Measurements from ENCODE around the gene LRMDA.

Gene LRMDA

DNA sequence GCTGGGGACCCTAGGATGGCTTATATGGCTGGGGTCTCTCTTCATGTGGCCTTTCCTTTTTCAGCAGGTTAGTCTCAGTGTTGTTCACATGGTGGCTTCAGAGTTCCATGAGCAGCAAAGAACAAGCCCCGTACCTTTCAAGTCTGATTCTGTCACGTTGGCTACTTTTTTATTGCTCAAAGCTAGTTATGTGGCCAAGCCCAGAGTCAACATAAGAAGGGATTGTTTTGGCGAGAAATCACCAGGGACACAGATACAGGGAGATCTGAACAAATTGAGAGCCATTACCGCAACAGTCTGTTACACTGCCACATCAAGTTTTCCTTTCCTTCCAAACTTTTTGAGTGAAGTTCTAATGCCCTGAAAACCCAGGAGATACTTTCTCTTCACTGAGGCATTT is 770.5 kb downstream of the LRMDA start:
- no peak for DNase-seq

DNA sequence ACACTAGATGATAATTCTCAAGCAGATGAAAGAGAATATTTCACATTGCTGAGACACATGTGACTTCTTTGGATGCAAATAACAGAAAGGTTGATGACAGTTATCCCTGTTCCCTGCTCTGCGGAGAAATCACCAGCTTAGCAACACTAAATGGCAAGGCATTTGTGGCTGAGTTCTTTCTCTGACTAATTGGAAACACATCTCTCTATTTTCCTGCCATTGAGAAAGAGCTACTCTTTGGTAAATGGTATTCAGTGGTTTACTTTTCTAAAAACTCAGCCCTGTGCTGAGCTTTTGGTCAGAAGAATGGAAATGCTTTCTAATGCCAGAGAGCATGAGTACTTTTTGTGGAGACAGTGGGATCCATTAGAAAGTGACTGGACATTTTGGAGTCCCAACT is 771.4 kb downstream of the LRMDA start:
- no peak for DNase-seq

DNA sequence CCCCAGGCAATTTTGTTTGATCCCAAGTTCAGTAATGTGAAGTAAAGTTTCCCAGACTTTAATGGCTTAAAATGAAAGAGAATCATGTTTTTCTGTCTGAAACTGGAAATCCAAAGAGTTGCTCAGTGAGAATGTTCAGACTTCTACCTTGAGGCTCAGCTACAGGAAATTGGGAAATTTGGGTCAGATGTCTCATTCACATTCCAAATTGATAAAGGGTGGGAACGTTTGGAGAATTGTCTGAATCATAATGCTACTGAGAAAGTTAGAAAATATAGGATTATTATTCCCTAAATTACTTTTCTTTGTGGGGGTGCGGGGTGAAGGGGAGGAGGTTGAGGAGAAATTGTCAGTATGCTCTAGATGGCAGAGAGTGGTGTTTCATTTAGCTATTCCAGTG is 773.9 kb downstream of the LRMDA start:
- DNase-seq: no peak

DNA sequence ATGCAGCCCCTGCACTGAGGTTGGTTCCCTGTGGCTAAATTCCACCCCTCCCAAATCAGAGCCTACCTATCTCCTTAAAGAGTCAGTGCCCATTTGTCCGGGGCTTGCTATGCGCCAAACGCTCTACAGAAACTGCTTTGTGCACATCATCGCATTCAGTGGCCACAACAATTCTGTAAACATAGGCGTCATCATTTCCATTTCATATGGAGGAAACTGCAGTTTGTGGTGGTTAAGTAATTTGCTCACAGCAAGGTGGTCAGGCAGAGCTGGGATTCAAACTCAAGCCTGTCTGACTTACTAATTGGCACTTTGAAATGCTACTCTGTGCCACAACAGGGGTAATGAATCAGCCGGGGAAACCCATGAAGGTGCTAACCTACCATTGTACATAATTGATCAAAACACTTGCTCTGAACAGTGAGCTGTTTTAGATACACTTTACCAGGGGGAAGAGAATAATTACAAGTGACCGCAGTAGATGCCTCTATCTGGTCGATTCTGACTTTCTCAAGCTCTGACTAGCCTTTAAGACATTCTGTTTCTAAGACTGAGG is 775.5 kb downstream of the LRMDA start:
- no peak for DNase-seq

DNA sequence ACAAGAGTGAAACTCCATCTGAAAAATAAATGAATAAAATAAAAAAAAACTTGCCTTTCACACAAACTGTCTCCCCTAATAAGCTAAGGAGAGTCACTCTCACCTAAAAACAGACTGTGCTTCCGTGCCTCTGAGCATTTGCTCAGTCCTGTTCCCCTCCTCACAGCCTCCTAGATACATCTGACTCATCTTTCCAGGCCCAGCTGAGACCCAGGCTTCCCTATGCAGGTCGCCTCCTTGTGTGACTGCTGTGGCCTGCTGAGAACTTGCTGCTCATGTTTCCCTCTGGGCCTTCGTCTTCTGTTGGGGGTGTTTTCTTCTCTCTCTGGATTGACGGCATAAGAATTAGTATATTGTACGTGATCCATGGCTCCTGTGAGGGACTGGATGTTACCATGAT is 777.7 kb downstream of the LRMDA start:
- no peak for DNase-seq

DNA sequence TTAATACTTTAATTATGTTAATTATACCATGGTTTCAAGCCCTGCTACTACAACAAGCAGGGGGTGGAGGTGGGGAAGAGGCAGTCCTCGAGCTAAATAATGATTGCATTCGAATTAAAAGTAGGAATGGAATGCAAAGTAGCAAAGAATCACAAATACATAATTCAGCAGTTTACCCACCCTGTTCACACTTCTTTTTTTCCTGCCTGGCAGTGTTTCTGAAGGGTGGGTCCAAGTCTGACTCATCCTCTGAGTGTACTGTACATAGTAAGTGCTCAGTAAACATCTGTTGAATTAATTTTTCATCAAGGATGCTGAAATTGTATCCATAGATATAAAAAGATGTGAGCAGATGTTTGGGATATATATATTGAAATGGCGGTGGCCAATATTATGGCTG is 778.8 kb downstream of the LRMDA start:
- DNase-seq: no peak

DNA sequence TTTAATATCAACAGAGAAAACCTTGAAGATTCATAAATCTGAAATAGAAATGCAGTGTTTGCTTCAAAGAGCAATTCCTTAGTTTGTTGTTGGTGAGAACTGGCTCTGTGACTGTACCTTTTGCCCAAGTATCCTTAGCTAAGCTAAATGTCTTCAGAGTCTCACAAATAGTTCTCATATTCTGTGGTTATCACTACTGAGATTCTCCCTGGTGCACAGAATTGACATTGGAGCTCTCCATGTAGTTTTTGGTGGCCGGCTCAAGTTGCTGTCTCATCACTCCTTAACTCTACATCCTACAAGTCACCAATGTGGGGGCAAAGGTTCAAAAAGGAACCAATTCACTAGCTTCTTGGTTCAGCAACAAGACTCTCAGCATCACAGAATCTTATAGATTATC is 780.3 kb downstream of the LRMDA start:
- DNase-seq: no peak

DNA sequence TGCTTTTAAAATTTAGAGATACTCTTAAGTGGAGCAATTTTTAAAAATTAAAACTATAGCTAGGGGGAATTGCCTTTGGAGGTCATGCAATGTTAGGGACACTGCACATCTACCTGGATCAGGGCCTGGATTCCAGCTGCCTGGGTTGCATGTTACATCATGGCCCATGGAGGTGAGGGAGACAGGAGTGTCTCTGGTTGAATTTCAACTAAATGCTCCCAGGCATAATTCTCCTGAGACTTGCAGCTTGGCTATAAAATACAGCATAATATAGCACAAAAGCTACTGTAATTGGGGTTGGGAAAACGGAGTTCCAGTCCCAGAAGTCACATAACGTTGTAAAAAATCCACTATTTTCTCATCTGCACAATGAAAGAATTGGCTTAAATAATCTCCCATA is 782.5 kb downstream of the LRMDA start:
- DNase-seq: no peak

DNA sequence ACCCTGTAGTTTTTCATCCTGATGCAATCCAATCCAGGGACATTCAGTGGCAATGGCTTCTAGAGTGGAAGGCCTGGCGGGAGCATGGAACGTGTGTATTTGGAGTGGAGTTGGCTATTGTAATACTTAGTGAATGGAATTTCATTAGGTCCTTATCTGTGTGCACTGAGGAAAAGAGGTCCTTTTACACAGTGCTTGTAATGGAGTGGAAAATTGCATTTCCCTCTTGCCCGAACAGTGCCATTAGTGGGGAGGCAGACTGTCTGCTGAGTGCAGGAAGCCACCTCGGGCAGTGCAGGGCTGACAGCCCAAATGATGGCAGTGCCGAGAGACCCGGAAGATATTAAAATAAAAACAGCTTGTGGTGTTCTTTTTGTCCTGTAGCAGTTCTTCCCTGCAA is 786.6 kb downstream of the LRMDA start:
- DNase-seq: no peak

DNA sequence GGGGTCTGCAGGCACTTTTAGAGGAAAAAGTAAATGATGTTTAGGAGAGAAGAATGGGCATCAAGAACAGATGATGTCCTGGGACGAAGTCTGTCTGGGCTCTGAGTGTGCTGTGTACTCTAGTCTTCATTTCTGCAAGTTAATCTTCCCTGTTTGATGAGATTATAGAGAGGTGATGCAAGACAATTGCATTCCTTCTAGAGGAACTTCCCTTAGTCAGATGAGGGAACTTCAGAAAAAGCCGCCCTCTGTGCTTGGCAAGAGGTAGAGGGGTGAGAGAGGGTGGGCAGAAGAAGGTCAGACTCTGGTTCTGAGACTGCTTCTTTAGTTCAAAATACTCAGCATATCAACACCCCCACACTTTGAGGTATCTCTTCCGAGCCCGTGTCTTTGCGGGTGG is 797.9 kb downstream of the LRMDA start:
- no peak for DNase-seq

DNA sequence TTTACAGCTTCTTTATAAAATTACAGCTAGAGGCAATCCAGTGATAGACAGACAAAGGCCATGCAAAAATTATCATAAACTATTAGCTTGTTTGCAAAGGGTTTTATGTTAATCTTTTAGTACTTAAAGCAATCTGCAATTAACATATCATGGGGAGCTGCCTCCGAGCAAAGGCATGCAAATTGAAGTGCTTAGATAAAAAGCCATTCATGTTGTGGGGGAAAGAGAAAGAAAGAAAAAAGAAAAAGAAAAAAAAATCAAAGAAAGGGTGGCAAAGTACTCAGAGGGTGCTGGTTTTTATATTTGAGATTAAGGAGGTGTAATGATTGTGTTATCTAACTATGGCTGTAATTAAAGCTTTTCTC is 799.5 kb downstream of the LRMDA start:
- DNase-seq: no peak

DNA sequence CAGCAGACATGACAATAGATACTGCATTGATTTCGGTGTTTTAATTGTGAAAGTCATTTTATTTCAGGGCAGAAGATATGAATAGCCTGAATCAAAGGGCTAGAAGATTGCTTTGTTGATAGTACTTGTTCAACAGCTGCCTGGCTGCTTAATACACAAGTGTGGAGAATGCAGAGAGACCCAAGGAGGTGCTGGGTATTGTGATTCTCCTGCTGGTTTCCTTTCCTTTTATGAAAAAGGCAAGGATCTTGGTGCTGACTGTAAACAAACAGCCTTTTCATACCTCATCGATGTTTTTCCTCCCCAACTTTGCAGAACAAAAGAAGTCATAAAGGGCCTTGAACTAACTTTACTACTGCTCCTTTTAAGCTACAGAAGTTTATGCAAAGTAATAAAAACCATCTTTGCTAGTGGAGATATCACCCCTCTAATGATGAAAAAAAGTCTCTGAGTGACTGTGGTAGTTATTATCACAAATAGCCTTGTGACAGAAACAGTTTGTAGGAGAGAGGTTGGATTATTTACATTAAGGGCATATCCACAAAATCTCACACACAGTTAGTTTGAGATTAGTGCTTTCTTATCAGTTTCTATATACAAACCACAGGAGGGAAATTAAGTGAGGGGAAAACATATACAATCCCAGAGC is 800.0 kb downstream of the LRMDA start:
- DNase-seq: no peak

DNA sequence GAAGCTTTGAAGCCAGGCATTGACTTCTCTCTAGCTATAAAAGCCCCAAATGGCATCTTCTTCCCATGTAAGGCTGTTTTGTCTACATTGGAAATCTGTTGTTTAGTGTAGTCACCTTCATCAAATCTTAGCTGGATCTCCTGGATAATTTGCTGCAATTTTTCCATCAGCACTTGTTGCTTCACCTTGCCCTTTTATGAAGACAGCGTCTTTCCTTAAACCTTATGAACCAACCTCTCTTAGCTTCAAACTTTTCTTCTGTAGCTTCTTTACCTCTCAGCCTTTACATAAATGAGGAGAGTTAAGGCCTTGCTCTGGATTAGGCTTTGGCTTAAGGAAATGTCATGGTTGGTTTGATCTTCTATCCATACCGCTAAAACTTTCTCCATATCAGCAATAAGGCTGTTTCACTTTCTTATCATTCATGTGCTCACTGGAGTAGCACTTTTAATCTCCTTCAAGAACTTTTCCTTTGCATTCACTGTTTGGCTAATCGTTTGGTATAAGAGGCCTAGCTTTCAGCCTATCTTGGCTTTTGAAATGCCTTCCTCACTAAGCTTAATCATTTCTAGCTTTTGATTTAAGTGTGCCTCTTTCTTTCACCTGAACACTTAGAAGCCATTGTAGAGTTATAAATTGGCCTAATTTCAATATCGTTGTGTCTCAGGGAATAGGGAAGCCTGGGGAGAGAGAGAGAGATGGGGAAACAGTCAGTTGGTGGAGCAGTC is 803.2 kb downstream of the LRMDA start:
- no peak for DNase-seq

DNA sequence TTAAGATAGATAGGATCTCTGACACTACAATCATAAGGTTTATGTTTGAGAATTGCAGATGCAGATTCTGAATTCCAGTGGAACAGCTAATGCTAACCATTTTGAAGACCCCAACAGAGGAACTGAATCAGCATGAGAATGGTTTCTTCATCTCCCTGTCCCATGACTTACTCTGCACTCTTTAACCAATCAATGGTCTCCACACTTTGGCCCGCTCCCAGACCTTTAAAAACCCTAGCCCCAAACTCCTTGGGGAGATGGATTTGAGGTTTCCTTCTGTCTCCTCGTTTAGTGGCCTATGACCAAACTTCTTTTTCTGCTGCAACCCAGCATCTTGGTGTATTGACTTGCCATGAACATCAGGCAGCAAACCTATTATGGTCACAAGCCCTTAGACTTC is 804.9 kb downstream of the LRMDA start:
- no peak for DNase-seq

DNA sequence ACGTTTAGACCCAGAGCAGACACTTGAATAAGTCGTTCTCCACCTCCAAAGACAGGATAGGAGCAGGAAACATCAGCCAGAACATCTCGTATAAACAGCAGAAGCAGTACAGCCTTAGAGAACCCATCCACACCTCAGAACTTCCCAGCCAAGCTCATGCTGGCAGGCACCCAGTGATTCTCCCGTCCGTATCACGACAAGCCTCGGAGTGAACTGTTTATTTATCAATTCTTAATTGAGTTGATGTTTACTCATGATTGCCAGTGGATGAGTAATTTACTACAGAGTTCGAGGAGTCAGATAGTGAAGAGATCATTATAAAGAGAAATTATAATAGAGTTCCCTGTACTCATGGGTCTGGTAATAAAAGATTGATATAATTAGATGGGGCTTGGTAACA is 811.5 kb downstream of the LRMDA start:
- DNase-seq: no peak

DNA sequence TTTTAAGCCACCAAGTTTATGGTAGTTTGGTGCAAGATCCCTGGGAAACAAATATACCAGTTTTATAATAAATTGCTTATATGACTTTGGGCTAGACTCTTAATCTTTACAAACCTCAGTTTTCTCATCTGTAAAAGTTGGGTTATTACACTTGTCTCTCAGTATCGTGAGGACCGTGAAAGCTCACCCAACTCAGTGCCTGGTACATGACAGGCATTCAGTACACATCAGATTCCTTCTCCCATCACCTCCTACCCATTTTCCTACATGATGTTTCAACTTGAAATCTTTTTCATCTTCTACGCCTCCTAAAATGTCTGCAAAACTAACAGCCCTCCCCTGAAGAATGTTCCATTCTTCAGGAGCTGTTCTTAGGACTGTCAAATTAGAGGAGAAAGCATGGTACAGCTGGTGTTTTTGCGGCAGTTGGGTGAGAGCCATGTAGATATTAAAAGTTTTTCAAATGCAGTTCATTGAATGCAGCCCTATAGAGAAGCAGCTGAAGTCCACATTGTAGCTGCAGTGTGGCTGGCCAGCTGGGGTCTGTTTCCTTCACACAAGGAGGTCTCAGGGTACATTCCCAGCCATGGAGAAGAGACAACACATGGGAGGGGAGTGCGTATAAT is 812.8 kb downstream of the LRMDA start:
- DNase-seq: no peak

DNA sequence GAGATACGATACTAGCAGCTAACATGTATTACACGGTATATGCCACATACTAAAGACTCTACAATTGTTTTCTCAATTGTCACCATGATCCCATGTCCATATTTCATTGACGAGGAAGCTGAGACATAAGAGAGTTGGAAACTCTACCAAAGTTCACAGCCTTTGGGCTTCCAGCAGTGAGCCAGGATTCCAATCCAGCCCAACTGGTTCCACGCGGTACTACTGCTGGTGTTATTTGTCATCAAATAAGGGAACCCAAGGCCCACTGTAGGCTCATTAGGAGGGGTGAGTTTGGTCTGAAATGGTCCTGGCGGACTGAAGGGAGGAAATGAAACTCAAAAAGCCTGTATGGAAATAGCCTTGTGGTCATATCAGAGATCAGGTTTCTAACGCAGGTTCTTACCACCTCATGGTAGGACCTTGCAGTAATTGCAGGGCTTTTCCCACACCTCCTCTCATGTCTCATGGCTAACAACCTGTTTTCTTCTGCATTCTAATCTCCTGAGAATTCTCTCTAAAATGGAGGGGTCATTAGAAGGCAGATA is 814.6 kb downstream of the LRMDA start:
- no peak for DNase-seq

DNA sequence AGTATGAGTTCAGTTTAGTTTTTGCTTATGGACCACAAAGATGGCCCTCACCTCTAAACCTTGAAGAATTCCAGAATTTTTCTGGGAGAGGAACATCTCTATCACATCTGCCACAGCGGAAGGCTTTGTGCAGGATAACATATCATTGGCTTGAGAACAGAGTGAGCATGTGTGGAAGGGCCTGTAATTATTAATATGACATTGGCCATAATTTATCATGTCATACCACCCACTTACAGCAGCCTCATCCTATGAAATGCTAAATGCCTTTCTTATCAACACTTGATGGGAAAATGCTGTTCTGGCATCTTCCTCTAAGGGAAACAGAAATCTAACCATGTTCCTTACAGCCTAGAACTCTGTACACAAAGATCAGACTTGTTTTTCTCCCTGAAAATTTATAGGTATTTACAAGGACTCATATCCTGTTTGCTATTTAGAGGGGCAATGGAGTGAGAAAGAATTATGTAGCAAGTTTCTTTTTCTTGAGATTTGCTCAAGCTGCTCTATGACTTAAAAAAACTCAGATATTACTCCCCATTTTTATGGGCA is 817.3 kb downstream of the LRMDA start:
- no peak for DNase-seq

DNA sequence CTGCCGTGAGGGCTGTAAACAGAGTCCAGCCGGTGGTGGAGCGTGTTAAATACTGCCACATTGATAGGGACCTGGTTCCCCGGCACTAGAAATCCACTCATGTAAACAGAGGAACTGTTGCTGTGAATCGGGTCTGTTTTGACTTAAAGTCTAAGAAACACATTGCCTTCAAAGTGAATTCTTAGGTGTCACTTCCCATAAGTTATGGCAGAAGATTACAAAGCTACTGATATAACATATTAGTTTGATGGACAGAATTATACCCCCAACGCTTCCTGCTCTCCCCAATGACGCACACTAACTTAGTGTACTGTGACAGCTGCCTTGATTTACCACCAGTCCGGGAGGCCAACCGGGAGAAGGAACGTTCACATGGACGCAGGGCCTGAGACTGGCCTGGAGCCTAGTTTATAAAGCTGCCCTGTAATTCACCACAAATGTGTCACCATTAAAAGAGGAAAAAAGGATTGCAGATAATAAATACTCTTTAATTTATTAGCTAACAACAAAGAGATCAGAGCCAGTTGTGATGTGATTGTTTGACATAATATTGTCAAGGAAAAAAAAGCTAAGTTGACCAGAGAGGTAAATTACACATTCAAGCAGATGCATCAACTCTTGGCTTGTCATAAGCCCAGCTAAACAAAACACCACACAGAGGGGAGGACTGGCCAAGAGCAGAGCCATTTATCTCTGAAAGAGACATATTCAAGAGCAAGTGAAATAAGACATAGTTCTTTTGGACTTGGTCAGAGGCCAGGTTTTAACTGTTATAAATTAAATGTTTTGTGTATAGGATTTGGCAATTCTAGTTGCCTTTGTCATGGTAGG is 820.6 kb downstream of the LRMDA start:
- DNase-seq: no peak

DNA sequence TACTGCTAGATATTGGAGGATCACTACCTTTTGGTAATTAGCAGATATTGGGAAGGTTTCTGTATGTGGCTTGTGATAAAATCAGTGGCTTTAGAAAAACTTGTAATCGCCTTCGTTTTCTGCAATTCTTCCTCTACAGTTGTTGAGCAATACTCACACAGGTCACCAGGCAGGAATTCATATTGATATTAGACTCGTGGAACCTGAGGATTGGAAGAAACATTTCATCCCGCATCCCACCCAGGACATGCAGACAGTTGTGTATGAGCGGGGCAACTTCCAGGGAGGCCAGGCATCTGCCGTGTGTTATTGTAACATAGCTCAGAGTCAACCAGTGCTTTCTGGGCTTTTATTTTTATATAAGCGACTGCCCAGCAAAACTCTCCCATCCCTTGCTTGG is 821.3 kb downstream of the LRMDA start:
- no peak for DNase-seq

DNA sequence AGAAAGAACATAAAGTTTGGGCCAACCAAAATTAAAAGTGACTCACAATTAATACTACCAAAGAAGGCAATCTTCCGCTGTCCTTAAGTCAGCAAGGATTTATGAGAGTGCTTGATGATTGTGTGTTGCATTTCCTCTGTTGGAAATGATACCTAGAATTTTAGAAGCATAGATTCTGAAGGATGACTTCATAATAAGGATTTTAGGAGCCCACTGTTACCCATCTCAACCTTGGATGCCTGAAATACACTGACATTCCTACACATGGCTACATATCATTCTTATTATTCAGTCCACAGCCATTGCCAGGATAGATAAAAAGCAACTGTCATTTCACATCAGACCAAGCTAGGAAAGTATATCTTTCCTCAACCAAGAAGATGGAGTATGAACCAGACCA is 823.8 kb downstream of the LRMDA start:
- DNase-seq: no peak

DNA sequence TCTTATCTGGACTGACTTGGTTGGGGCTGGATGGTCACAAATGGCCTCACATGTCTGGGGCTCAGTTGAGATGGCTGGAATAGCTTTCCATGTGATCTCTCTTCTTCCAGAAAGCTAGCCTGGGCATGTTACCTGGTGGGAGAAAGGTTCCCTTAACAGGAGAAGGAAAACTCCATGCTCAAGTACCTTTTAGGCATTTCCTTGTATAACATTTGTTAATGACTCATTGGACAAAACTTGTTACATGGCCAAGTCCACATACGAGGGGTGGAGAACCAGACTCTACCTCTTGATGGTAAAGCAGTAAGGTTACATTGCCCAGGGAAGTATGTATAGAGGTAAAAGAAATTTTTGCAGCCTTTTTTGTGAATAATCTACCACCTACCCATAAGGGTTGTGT is 826.4 kb downstream of the LRMDA start:
- no peak for DNase-seq

Data from activated CD4-positive, alpha-beta T cell treated with anti-CD3 and anti-CD28 coated beads, Interleukin-2, Interleukin-6, amounts not matched to agents 100 ng/mL and 50 ng/mL, durations not matched to agents 16 hours and 8 hours (primary cell).